Measurements from ENCODE around the gene YPEL1.

GRCh38 chr22:21730535-21731308 is 4.9 kb downstream of the YPEL1 start:
- TF ChIP-seq CTCF (conservative IDR thresholded peaks at IDR 0.05; ENCODE audit: low read length): no peak
- no peak for TF ChIP-seq EZH2phosphoT487 (IDR thresholded peaks at IDR 0.05; ENCODE audit: borderline replicate concordance, low read depth, low read length)
